H1 (cell line): Measurements from ENCODE around the gene BHMT.

Experiments
- EZH2 ChIP-seq: fragments of 200-600 bp; sonication (generic); IDR thresholded peaks from 2 replicates; pipeline ENCODE4 v1.7.1; 2012; ENCODE audit warnings: low read depth, mild to moderate bottlenecking, moderate library complexity, low read length, inconsistent platforms; ENCODE audit not compliant: severe bottlenecking
- JUND ChIP-seq: IDR thresholded peaks from 2 replicates; pipeline ENCODE4 v1.6.1; 2011; ENCODE audit warnings: mild to moderate bottlenecking, improper control_type of control experiment, low read length
- PHF8 ChIP-seq: fragments of 200-600 bp; sonication (generic); conservative IDR thresholded peaks from 2 replicates; pipeline ENCODE4 v1.7.1; 2012; ENCODE audit warnings: low read depth, mild to moderate bottlenecking, inconsistent platforms, low read length, moderate library complexity
- POLR2A ChIP-seq, 2 experiments: IDR thresholded peaks; 1 replicate in 1 of 2; 2 replicates in 1 of 2; pipeline ENCODE4 v1.6.1; 2011; ENCODE audit warnings: low read depth in 2 of 2, low read length in 2 of 2, mild to moderate bottlenecking in 2 of 2; ENCODE audit errors: control extremely low read depth in 1 of 2
- POLR2AphosphoS5 ChIP-seq: IDR thresholded peaks from 2 replicates; pipeline ENCODE4 v1.6.1; 2011; ENCODE audit warnings: low read depth, low read length
- TF ChIP-seq, protein P1 (sequence below), 3 experiments: IDR thresholded peaks; 1 replicate in 2 of 3; 2 replicates in 1 of 3; pipeline versions ENCODE4 v1.5.1 to v1.6.1; 2011; ENCODE audit warnings: low read length in 3 of 3, mild to moderate bottlenecking in 3 of 3, inconsistent platforms in 2 of 3, low read depth in 1 of 3, moderate library complexity in 1 of 3; ENCODE audit not compliant: insufficient read depth in 1 of 3; ENCODE audit errors: control extremely low read depth in 1 of 3
- TF ChIP-seq, protein P2 (sequence below): IDR thresholded peaks from 2 replicates; pipeline ENCODE4 v1.6.1; 2012; ENCODE audit warnings: inconsistent platforms

DNA sequence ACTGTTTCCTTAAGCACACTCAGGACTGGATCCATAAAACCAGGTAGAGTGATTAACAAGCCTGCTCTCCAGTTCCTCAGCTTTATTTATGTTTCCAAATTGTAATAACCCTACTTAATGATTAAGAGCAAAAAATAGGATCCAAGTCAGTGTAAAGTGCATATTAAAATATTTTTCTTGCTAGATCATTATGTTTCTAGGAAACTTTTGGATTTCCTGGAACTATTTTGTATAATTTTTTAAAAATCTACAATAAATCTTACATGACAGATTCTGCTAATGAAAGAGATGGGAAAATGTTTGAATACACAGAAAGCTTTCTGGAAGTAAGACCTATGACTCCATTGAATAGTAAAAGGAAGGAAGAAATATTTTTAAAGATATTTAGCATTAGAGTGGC lies 35.5 kb downstream of the BHMT start:
- no peak for TF ChIP-seq POLR2A (IDR thresholded peaks at IDR 0.05; ENCODE audit: control extremely low read depth in 1 of 2, low read depth in 2 of 2, low read length in 2 of 2)
- TF ChIP-seq POLR2AphosphoS5, result no peak
- no peak for TF ChIP-seq JUND
- TF ChIP-seq, protein P1, sequence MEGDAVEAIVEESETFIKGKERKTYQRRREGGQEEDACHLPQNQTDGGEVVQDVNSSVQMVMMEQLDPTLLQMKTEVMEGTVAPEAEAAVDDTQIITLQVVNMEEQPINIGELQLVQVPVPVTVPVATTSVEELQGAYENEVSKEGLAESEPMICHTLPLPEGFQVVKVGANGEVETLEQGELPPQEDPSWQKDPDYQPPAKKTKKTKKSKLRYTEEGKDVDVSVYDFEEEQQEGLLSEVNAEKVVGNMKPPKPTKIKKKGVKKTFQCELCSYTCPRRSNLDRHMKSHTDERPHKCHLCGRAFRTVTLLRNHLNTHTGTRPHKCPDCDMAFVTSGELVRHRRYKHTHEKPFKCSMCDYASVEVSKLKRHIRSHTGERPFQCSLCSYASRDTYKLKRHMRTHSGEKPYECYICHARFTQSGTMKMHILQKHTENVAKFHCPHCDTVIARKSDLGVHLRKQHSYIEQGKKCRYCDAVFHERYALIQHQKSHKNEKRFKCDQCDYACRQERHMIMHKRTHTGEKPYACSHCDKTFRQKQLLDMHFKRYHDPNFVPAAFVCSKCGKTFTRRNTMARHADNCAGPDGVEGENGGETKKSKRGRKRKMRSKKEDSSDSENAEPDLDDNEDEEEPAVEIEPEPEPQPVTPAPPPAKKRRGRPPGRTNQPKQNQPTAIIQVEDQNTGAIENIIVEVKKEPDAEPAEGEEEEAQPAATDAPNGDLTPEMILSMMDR (IDR thresholded peaks at IDR 0.05; ENCODE audit: control extremely low read depth in 1 of 3, insufficient read depth in 1 of 3, low read depth in 1 of 3, low read length in 3 of 3), result no peak
- TF ChIP-seq, protein P2, sequence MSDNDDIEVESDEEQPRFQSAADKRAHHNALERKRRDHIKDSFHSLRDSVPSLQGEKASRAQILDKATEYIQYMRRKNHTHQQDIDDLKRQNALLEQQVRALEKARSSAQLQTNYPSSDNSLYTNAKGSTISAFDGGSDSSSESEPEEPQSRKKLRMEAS, result no peak
- TF ChIP-seq PHF8, result no peak
- no peak for TF ChIP-seq EZH2
